ENCODE data around the gene KLF18. TPM values are rescaled to one million over a fixed set of nuclear protein-coding genes. Genes with fewer than 3 reads are reported as not detected.

Gene KLF18
- polyA plus RNA-seq, 1 donor (not counting 4 experiments of a cell fraction or from before 2014, with no cell fraction given) = not detected

GRCh38 chr1:44151332-44151731 is 9.9 kb upstream of the KLF18 start:
- dilution Hi-C loops (cut with MboI; ENCODE audit: extremely low pct_ligation_motif_present, low sequenced_read_pairs) = no loop called here
- no peak overlapping the region for H3K27ac ChIP-seq (ENCODE audit: control insufficient read depth, insufficient read depth, low read length)
- H4K20me1 ChIP-seq (ENCODE audit: control insufficient read depth, extremely low read depth, insufficient read depth, low read length) = no peaks in the 10 kb centered on the region
- FAIRE-seq (no peak), DNase-seq (ENCODE audit: low read depth, low spot score) (no peak)
- H2AFZ ChIP-seq (ENCODE audit: control insufficient read depth, low read length) = no peak overlapping the region
- H3K4me1 ChIP-seq (ENCODE audit: control insufficient read depth, extremely low read depth, insufficient read depth, low read length) = peaks cover 5% of the 10 kb centered on the region
- H3K9me1 ChIP-seq (ENCODE audit: control insufficient read depth, extremely low read depth, insufficient read depth, low read length) = no peaks in the 10 kb centered on the region
- no peaks in the 10 kb centered on the region for H3K36me3 ChIP-seq (ENCODE audit: control insufficient read depth in 2 of 2, extremely low read depth in 1 of 2, insufficient read depth in 2 of 2, low read length in 2 of 2)
- no peak for TF ChIP-seq CTCF (optimal IDR thresholded peaks at IDR 0.05 in 1 of 3, IDR thresholded peaks at IDR 0.05 in 1 of 3, conservative IDR thresholded peaks at IDR 0.05 in 1 of 3; ENCODE audit: extremely low read depth in 1 of 3, insufficient read depth in 2 of 3, low read length in 3 of 3)
- no peak for TF ChIP-seq EZH2 (IDR thresholded peaks at IDR 0.05; ENCODE audit: low read length)
- peaks cover 5% of the 10 kb centered on the region for H3K27me3 ChIP-seq (ENCODE audit: control insufficient read depth, extremely low read depth, insufficient read depth, low read length)
- H3K4me2 ChIP-seq (ENCODE audit: control insufficient read depth, extremely low read depth, insufficient read depth, low read depth, low read length) = no peak overlapping the region
- no peaks in the 10 kb centered on the region for H3K9me3 ChIP-seq (ENCODE audit: control insufficient read depth, low read depth, low read length)
- H3K4me3 ChIP-seq (ENCODE audit: control insufficient read depth in 2 of 3, extremely low read depth in 1 of 3, insufficient read depth in 2 of 3, low read depth in 1 of 3, low read length in 3 of 3) = no peak overlapping the region
- no peak overlapping the region for H3K9ac ChIP-seq (ENCODE audit: control insufficient read depth, extremely low read depth, insufficient read depth, low read length)
- no peaks in the 10 kb centered on the region for H3K79me2 ChIP-seq (ENCODE audit: control insufficient read depth, insufficient read depth, low read length)

- Histone ChIP-seq H3K27ac (ENCODE audit: control insufficient read depth, insufficient read depth, low read length) (no peak overlapping the region), H3K9me1 (ENCODE audit: control insufficient read depth, extremely low read depth, insufficient read depth, low read length) (no peaks in the 10 kb centered on the region), H2AFZ (ENCODE audit: control insufficient read depth, low read length) (no peak overlapping the region), H3K4me3 (ENCODE audit: control insufficient read depth in 2 of 3, extremely low read depth in 1 of 3, insufficient read depth in 2 of 3, low read depth in 1 of 3, low read length in 3 of 3) (no peak overlapping the region), H3K79me2 (ENCODE audit: control insufficient read depth, insufficient read depth, low read length) (no peaks in the 10 kb centered on the region), H3K4me1 (ENCODE audit: control insufficient read depth, extremely low read depth, insufficient read depth, low read length) (no peaks in the 10 kb centered on the region), H3K4me2 (ENCODE audit: control insufficient read depth, extremely low read depth, insufficient read depth, low read depth, low read length) (no peak overlapping the region), H3K27me3 (ENCODE audit: control insufficient read depth, extremely low read depth, insufficient read depth, low read length) (peaks cover 5% of the 10 kb centered on the region), H3K9ac (ENCODE audit: control insufficient read depth, extremely low read depth, insufficient read depth, low read length) (no peak overlapping the region), H3K36me3 (ENCODE audit: control insufficient read depth in 2 of 2, extremely low read depth in 1 of 2, insufficient read depth in 2 of 2, low read length in 2 of 2) (no peaks in the 10 kb centered on the region), H3K9me3 (ENCODE audit: control insufficient read depth, low read depth, low read length) (no peaks in the 10 kb centered on the region), H4K20me1 (ENCODE audit: control insufficient read depth, extremely low read depth, insufficient read depth, low read length) (no peaks in the 10 kb centered on the region)
- FAIRE-seq (no peak), DNase-seq (ENCODE audit: low read depth, low spot score) (no peak)
- dilution Hi-C loops (cut with MboI; ENCODE audit: extremely low pct_ligation_motif_present, low sequenced_read_pairs) = no loop called here
- no peak for TF ChIP-seq EZH2 (IDR thresholded peaks at IDR 0.05; ENCODE audit: low read length)
- TF ChIP-seq CTCF (optimal IDR thresholded peaks at IDR 0.05 in 1 of 3, IDR thresholded peaks at IDR 0.05 in 1 of 3, conservative IDR thresholded peaks at IDR 0.05 in 1 of 3; ENCODE audit: extremely low read depth in 1 of 3, insufficient read depth in 2 of 3, low read length in 3 of 3) = no peak
Observed at GRCh38 chr1:44147582-44147981, 6.2 kb upstream of the KLF18 start.

All from keratinocyte (primary cell).